Caco-2 (cell line): ENCODE results near the gene NKAP. TPM values are rescaled to one million over a fixed set of nuclear protein-coding genes. Genes with fewer than 3 reads are reported as not detected.
A peak's percentile ranks its signal among the peaks of the same experiment; 100 is the strongest.
"Not testable (repeated sequence)": the region's sequence is repeated elsewhere in the genome, so short reads cannot be mapped to it uniquely, and the experiment has no call there.

ENCODE experiments used
- BruUV-seq: library from RNA; stranded (reverse); fragments of 400-500 nt; replicated peaks from 2 replicates; lab custom pipeline; 2021; lab: Mats Ljungman, UMichigan
- CTCF ChIA-PET: fragments of 300-600 bp; sonication (Branson Sonifier 250); formaldehyde crosslinking; loops from one replicate; lab custom pipeline; 2022; ENCODE audit warnings: antibody characterized with exemption; lab: Charles Lee
- POLR2A ChIA-PET: fragments of 300-600 bp; sonication (Branson Sonifier 250); formaldehyde crosslinking; loops from one replicate; lab custom pipeline; 2022; ENCODE audit warnings: antibody characterized with exemption; lab: Charles Lee
- DNase-seq, 2 experiments: peaks; one replicate each; pipeline versions ENCODE4 v3.0.0 to v3.0.0-alpha.2; 2020 to 2022
- H3K27me3 ChIP-seq: replicated peaks from 2 replicates; pipeline ENCODE4 v1.6.0; 2011; ENCODE audit warnings: low read length; ENCODE audit not compliant: control insufficient read depth, insufficient read depth
- H3K36me3 ChIP-seq: 2 replicates; pipeline ENCODE4 v1.5.1; 2011; ENCODE audit warnings: low read length; ENCODE audit not compliant: control insufficient read depth, insufficient read depth
- H3K4me1 ChIP-seq: fragments of 250-450 bp; sonication (Bioruptor Pico); 2 replicates; pipeline ENCODE4 v1.5.1; 2020; ENCODE audit warnings: mild to moderate bottlenecking
- H3K4me3 ChIP-seq: 2 replicates; pipeline ENCODE4 v1.5.1; 2011; ENCODE audit warnings: low read depth, mild to moderate bottlenecking, control low read depth, low read length
- H3K9me3 ChIP-seq: fragments of 250-450 bp; sonication (Bioruptor Pico); 2 replicates; pipeline ENCODE4 v1.5.1; 2020; ENCODE audit warnings: mild to moderate bottlenecking, moderate library complexity
- H3K27ac Mint-ChIP-seq: one replicate; pipeline ENCODE4 v1.8.0; 2022; ENCODE audit warnings: mixed read lengths; ENCODE audit not compliant: unreplicated experiment
- H3K27me3 Mint-ChIP-seq: one replicate; pipeline ENCODE4 v1.8.0; 2022; ENCODE audit warnings: mixed read lengths; ENCODE audit not compliant: insufficient read depth, unreplicated experiment
- H3K36me3 Mint-ChIP-seq: one replicate; pipeline ENCODE4 v1.8.0; 2022; ENCODE audit warnings: mild to moderate bottlenecking, mixed read lengths; ENCODE audit not compliant: insufficient read depth, unreplicated experiment
- H3K4me1 Mint-ChIP-seq: one replicate; pipeline ENCODE4 v1.8.0; 2022; ENCODE audit warnings: low read depth, mixed read lengths; ENCODE audit not compliant: unreplicated experiment
- H3K4me3 Mint-ChIP-seq: one replicate; pipeline ENCODE4 v1.8.0; 2022; ENCODE audit warnings: mild to moderate bottlenecking, moderate library complexity, mixed read lengths; ENCODE audit not compliant: unreplicated experiment
- H3K9me3 Mint-ChIP-seq: one replicate; pipeline ENCODE4 v1.8.0; 2022; ENCODE audit warnings: mixed read lengths; ENCODE audit not compliant: unreplicated experiment
- intact Hi-C: fragments of 100-400 bp; cut with micrococcal nuclease; formaldehyde crosslinking; loops from one replicate; pipeline ENCODE4 v1.10.0; 2022; ENCODE audit not compliant: unreplicated experiment
- total RNA-seq: library from RNA; stranded (reverse); gene quantifications from 2 replicates; pipeline ENCODE4 v1.2.3, GENCODE V29; 2022
- TF ChIP-seq, protein P1 (sequence below), 2 experiments: fragments of 200-600 bp in 1 of 2; IDR thresholded peaks; 1 replicate in 1 of 2; 2 replicates in 1 of 2; pipeline versions ENCODE4 v1.5.1 to v1.8.0; 2011 to 2022; ENCODE audit warnings: antibody characterized with exemption in 1 of 2, control low read depth in 1 of 2, inconsistent platforms in 1 of 2, low read depth in 1 of 2, low read length in 1 of 2, mild to moderate bottlenecking in 1 of 2, moderate library complexity in 1 of 2; ENCODE audit not compliant: insufficient read depth in 1 of 2, severe bottlenecking in 1 of 2, unreplicated experiment in 1 of 2

The NKAP gene
- total RNA-seq, 1 experiment from 2014 or later: 9.5 TPM

DNA sequence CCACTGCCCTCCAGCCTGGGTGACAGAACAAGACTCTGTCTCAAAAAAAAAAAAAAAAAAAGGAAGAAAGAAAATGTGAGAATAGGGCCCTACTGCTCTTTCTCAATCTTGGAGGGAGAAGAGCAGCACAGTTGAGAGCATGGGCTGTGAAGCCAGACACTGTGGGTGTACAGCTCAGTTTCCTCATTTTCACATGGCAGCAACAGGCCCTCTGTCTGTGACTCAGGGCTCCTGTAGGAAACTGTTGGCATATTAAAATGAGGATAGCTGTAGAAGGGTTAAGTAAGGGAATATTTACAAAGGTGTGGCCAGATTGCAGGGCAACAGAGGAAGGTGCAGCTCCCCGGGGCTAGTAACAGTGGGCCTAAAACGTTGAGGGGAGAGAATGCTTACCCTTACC is 44.4 kb downstream of the NKAP start:
- no peak overlapping the region for H3K4me3 Mint-ChIP-seq
- Histone ChIP-seq H3K36me3 (no peaks in the 10 kb centered on the region), H3K9me3 (no peaks in the 10 kb centered on the region), H3K27me3 (no peaks in the 10 kb centered on the region), H3K4me1 (no peaks in the 10 kb centered on the region), H3K4me3 (no peak overlapping the region)
- H3K36me3 Mint-ChIP-seq: no peaks in the 10 kb centered on the region
- no peak overlapping the region for H3K27ac Mint-ChIP-seq
- intact Hi-C loops: no loop called here
- BruUV-seq: no TSS peak
- no peaks in the 10 kb centered on the region for H3K27me3 Mint-ChIP-seq
- POLR2A ChIA-PET: no interaction called here
- H3K4me1 Mint-ChIP-seq: no peaks in the 10 kb centered on the region
- no peaks in the 10 kb centered on the region for H3K9me3 Mint-ChIP-seq
- CTCF ChIA-PET: interaction anchor here (1.1 kb wide), 1 partner anchor 11 kb away, joined by 3 read pairs; no protein-coding TSS in a partner anchor
- TF ChIP-seq, protein P1, sequence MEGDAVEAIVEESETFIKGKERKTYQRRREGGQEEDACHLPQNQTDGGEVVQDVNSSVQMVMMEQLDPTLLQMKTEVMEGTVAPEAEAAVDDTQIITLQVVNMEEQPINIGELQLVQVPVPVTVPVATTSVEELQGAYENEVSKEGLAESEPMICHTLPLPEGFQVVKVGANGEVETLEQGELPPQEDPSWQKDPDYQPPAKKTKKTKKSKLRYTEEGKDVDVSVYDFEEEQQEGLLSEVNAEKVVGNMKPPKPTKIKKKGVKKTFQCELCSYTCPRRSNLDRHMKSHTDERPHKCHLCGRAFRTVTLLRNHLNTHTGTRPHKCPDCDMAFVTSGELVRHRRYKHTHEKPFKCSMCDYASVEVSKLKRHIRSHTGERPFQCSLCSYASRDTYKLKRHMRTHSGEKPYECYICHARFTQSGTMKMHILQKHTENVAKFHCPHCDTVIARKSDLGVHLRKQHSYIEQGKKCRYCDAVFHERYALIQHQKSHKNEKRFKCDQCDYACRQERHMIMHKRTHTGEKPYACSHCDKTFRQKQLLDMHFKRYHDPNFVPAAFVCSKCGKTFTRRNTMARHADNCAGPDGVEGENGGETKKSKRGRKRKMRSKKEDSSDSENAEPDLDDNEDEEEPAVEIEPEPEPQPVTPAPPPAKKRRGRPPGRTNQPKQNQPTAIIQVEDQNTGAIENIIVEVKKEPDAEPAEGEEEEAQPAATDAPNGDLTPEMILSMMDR (IDR thresholded peaks at IDR 0.05; ENCODE audit: insufficient read depth in 1 of 2, low read depth in 1 of 2, low read length in 1 of 2, severe bottlenecking in 1 of 2, unreplicated experiment in 1 of 2): no peak
- DNase-seq: no peak

DNA sequence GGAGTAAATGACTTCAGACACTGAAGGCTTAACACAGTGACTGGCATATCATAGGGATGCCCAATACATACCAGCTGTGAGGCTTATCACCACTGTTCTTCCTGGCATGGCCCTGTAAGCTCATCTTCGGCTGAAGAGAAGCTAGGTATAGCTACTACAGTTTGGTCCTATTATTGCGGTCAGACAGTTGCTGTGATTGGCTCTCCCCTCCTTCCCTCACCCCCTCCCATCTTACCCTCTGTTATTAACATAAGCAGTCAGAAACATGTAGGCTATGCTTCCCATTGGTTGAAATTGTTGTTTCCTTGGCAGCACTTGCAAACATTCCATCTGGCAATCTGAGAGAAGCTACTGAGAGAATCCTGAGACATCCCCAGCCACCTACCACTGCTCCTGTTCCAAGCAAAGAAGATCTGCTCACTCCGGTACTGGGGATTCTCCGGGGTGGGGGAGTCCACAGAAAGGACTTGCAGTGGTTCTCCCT is 47.7 kb downstream of the NKAP start, which contains the start of gene AKAP14:
Gene AKAP14, plus strand, starts transcription at position 51 of the 484 bp plus-strand sequence. CDS start 7,331 bp downstream, outside the sequence.
- Mint-ChIP-seq H3K27me3 (no peaks in the 10 kb centered on the region), H3K4me1 (no peaks in the 10 kb centered on the region), H3K9me3 (no peaks in the 10 kb centered on the region), H3K4me3 (no peak within 1 kb of the TSS), H3K27ac (no peak within 1 kb of the TSS), H3K36me3 (no peaks in the 10 kb centered on the region)
- Histone ChIP-seq H3K36me3 (no peaks in the 10 kb centered on the region), H3K4me3 (no peak within 1 kb of the TSS), H3K4me1 (no peaks in the 10 kb centered on the region), H3K9me3 (no peaks in the 10 kb centered on the region), H3K27me3 (no peaks in the 10 kb centered on the region)
- DNase-seq: no peak
- POLR2A ChIA-PET: no interaction called here
- intact Hi-C loops: no loop called here
- CTCF ChIA-PET: no interaction called here
- TF ChIP-seq, protein P1 (IDR thresholded peaks at IDR 0.05; ENCODE audit: insufficient read depth in 1 of 2, low read depth in 1 of 2, low read length in 1 of 2, severe bottlenecking in 1 of 2, unreplicated experiment in 1 of 2): no peak
- BruUV-seq: no TSS peak

GRCh38 chrX:119891961-119892692 is 51.4 kb downstream of the NKAP start:
- H3K4me3 Mint-ChIP-seq, H3K4me3 ChIP-seq, POLR2A ChIA-PET, CTCF ChIA-PET, H3K27me3 Mint-ChIP-seq, BruUV-seq, DNase-seq, H3K36me3 Mint-ChIP-seq, H3K9me3 ChIP-seq, H3K36me3 ChIP-seq, intact Hi-C loops, H3K4me1 Mint-ChIP-seq, H3K4me1 ChIP-seq, H3K9me3 Mint-ChIP-seq, H3K27me3 ChIP-seq: not testable (repeated sequence)
- H3K27ac Mint-ChIP-seq: peak overlapping the region; percentile 75

GRCh38 chrX:119890626-119891025 is 52.9 kb downstream of the NKAP start:
- H3K27ac Mint-ChIP-seq, CTCF ChIA-PET, H3K4me3 Mint-ChIP-seq, H3K9me3 Mint-ChIP-seq, POLR2A ChIA-PET, H3K27me3 Mint-ChIP-seq, intact Hi-C loops, BruUV-seq, H3K36me3 Mint-ChIP-seq, H3K27me3 ChIP-seq, H3K9me3 ChIP-seq, H3K4me1 Mint-ChIP-seq, H3K4me3 ChIP-seq, DNase-seq, H3K4me1 ChIP-seq, H3K36me3 ChIP-seq: not testable (repeated sequence)
